ENCODE results near the gene ATP6V1C2.
"Not testable (repeated sequence)": the region's sequence is repeated elsewhere in the genome, so short reads cannot be mapped to it uniquely, and the experiment has no call there.

GRCh38 chr2:10780821-10781220, 59.4 kb downstream of the ATP6V1C2 start:
- TF ChIP-seq POLR2A (IDR thresholded peaks at IDR 0.05); CTCF (IDR thresholded peaks at IDR 0.05 in 4 of 5, conservative IDR thresholded peaks at IDR 0.05 in 1 of 5): not testable (repeated sequence)

Measured in gastrocnemius medialis (tissue), 4 donors.